Measurements from ENCODE around the gene XXYLT1. TPM values are rescaled to one million over a fixed set of nuclear protein-coding genes. Genes with fewer than 3 reads are reported as not detected.
A peak's percentile ranks its signal among the peaks of the same experiment; 100 is the strongest.

XXYLT1 gene
- total and polyA plus RNA-seq, 9 of the 15 experiments (the other 6 are each of a cell fraction or from before 2014, with no cell fraction given): 1.9 to 18.9 (median 15.0) TPM

DNA sequence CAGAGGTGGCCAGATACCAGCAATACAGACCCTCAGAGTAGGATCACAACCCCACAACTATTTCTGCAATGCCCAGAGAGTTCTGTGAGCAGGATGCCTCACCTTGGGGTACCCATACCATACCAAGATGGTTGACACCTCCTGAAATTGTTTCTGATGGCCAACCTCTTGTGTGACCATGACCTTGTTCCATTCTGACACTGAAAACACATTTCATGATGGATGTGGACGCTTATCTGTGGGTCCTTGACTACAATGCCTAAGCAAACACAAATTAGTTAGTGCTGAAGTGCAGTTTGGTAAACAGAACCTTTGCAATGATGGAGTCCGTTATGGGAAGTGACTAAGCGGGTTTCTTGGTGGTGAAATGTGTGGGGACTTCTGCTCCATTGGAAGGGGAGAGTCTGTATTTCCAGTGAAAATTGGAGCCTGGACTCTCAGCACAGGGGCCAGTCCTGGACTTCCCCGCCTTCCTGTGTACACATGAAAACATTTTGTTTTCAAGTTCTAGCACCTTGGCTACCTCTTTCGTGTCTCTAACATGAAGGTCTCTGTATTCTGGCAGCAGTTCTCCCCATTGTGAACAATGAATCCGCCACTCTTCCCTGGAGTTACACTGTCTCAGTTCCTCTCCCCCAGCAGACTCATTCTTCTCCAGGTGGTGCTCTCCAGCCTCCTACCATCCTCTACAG lies 106.2 kb downstream of the XXYLT1 start (continued):
- TF ChIP-seq, protein P1, sequence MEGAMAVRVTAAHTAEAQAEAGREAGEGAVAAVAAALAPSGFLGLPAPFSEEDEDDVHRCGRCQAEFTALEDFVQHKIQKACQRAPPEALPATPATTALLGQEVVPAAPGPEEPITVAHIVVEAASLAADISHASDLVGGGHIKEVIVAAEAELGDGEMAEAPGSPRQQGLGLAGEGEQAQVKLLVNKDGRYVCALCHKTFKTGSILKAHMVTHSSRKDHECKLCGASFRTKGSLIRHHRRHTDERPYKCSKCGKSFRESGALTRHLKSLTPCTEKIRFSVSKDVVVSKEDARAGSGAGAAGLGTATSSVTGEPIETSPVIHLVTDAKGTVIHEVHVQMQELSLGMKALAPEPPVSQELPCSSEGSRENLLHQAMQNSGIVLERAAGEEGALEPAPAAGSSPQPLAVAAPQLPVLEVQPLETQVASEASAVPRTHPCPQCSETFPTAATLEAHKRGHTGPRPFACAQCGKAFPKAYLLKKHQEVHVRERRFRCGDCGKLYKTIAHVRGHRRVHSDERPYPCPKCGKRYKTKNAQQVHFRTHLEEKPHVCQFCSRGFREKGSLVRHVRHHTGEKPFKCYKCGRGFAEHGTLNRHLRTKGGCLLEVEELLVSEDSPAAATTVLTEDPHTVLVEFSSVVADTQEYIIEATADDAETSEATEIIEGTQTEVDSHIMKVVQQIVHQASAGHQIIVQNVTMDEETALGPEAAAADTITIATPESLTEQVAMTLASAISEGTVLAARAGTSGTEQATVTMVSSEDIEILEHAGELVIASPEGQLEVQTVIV (CRISPR knock-in tag; IDR thresholded peaks at IDR 0.05; ENCODE audit: borderline replicate concordance): no peak
- no peak for TF ChIP-seq MCM5 (IDR thresholded peaks at IDR 0.05; ENCODE audit: low read depth)
- TF ChIP-seq, protein P2, sequence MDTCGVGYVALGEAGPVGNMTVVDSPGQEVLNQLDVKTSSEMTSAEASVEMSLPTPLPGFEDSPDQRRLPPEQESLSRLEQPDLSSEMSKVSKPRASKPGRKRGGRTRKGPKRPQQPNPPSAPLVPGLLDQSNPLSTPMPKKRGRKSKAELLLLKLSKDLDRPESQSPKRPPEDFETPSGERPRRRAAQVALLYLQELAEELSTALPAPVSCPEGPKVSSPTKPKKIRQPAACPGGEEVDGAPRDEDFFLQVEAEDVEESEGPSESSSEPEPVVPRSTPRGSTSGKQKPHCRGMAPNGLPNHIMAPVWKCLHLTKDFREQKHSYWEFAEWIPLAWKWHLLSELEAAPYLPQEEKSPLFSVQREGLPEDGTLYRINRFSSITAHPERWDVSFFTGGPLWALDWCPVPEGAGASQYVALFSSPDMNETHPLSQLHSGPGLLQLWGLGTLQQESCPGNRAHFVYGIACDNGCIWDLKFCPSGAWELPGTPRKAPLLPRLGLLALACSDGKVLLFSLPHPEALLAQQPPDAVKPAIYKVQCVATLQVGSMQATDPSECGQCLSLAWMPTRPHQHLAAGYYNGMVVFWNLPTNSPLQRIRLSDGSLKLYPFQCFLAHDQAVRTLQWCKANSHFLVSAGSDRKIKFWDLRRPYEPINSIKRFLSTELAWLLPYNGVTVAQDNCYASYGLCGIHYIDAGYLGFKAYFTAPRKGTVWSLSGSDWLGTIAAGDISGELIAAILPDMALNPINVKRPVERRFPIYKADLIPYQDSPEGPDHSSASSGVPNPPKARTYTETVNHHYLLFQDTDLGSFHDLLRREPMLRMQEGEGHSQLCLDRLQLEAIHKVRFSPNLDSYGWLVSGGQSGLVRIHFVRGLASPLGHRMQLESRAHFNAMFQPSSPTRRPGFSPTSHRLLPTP (IDR thresholded peaks at IDR 0.05; ENCODE audit: borderline replicate concordance, extremely low read depth, insufficient read length): no peak
- no peak for TF ChIP-seq GTF2F1 (IDR thresholded peaks at IDR 0.05; ENCODE audit: low read depth, low read length)
- TF ChIP-seq, protein P3, sequence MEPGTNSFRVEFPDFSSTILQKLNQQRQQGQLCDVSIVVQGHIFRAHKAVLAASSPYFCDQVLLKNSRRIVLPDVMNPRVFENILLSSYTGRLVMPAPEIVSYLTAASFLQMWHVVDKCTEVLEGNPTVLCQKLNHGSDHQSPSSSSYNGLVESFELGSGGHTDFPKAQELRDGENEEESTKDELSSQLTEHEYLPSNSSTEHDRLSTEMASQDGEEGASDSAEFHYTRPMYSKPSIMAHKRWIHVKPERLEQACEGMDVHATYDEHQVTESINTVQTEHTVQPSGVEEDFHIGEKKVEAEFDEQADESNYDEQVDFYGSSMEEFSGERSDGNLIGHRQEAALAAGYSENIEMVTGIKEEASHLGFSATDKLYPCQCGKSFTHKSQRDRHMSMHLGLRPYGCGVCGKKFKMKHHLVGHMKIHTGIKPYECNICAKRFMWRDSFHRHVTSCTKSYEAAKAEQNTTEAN (CRISPR knock-in tag; IDR thresholded peaks at IDR 0.05): no peak
- TF ChIP-seq CHD4 (IDR thresholded peaks at IDR 0.05; ENCODE audit: insufficient read depth, insufficient replicate concordance, low read depth, low read length, poor library complexity, severe bottlenecking): no peak
- TF ChIP-seq MED1 (CRISPR knock-in tag; IDR thresholded peaks at IDR 0.05; ENCODE audit: borderline replicate concordance): no peak
- TF ChIP-seq JUNB (CRISPR knock-in tag; conservative IDR thresholded peaks at IDR 0.05): no peak
- TF ChIP-seq GATAD2A (IDR thresholded peaks at IDR 0.05): 0 out of 2 replicates have a peak, but pooled peaks have one; percentile 29
- no peak for TF ChIP-seq U2AF1 (optimal IDR thresholded peaks at IDR 0.05; ENCODE audit: low read depth, low read length)
- no peak for TF ChIP-seq STAT5B (CRISPR knock-in tag; IDR thresholded peaks at IDR 0.05)
- peak; percentile 77 for TF ChIP-seq SMARCA4 (IDR thresholded peaks at IDR 0.05)
- TF ChIP-seq XRCC5 (IDR thresholded peaks at IDR 0.05; ENCODE audit: low read depth, low read length): no peak
- TF ChIP-seq SIX5 (IDR thresholded peaks at IDR 0.05; ENCODE audit: borderline replicate concordance in 1 of 2, insufficient read depth in 1 of 2, low read depth in 1 of 2, low read length in 2 of 2): no peak
- TF ChIP-seq HNRNPL (IDR thresholded peaks at IDR 0.05; ENCODE audit: low read depth, low read length): no peak
- TF ChIP-seq, protein P4, sequence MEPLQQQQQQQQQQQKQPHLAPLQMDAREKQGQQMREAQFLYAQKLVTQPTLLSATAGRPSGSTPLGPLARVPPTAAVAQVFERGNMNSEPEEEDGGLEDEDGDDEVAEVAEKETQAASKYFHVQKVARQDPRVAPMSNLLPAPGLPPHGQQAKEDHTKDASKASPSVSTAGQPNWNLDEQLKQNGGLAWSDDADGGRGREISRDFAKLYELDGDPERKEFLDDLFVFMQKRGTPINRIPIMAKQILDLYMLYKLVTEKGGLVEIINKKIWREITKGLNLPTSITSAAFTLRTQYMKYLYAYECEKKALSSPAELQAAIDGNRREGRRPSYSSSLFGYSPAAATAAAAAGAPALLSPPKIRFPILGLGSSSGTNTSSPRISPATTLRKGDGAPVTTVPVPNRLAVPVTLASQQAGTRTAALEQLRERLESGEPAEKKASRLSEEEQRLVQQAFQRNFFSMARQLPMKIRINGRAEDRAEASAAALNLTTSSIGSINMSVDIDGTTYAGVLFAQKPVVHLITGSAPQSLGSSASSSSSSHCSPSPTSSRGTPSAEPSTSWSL (CRISPR knock-in tag; IDR thresholded peaks at IDR 0.05; ENCODE audit: borderline replicate concordance): no peak
- no peak for TF ChIP-seq CEBPG (CRISPR knock-in tag; IDR thresholded peaks at IDR 0.05)
- peak in 1 of 2 experiments; percentile 7; a peak in 1 of 4 replicates for TF ChIP-seq CEBPG (tag; conservative IDR thresholded peaks at IDR 0.05 in 1 of 2, IDR thresholded peaks at IDR 0.05 in 1 of 2)
- TF ChIP-seq HMG20B (CRISPR knock-in tag; IDR thresholded peaks at IDR 0.05): no peak
- peak; percentile 24; the same call in 1 of the 2 replicates for TF ChIP-seq MEF2D (tag; conservative IDR thresholded peaks at IDR 0.05; ENCODE audit: low read depth)

All from K562 (cell line).